WTC11 (cell line): ENCODE data around the gene LCLAT1. TPM values are rescaled to one million over a fixed set of nuclear protein-coding genes. Genes with fewer than 3 reads are reported as not detected.

ENCODE experiments used
- ATAC-seq: fragments of 200-7000 bp; cut with Tn5 transposase; 2 replicates; pipeline ENCODE4 v1.10.0; 2021; ENCODE audit warnings: mild to moderate bottlenecking, moderate library complexity
- CTCF ChIA-PET: fragments of 300-600 bp; sonication (Branson Sonifier 250); formaldehyde crosslinking; loops from one replicate; lab custom pipeline; 2021; ENCODE audit warnings: antibody characterized with exemption; lab: Charles Lee
- POLR2A ChIA-PET: fragments of 350-600 bp; sonication (Branson Sonifier 250); formaldehyde crosslinking; loops from one replicate; lab custom pipeline; 2021; ENCODE audit warnings: antibody characterized with exemption; lab: Charles Lee
- DNase-seq: peaks from one replicate; pipeline ENCODE4 v3.0.0; 2021; ENCODE audit warnings: low spot score
- H3K27ac Mint-ChIP-seq: 2 replicates; pipeline ENCODE4 v1.8.0; 2021; ENCODE audit warnings: mixed read lengths
- H3K27me3 Mint-ChIP-seq: 2 replicates; pipeline ENCODE4 v1.8.0; 2021; ENCODE audit warnings: low read depth, mild to moderate bottlenecking, moderate library complexity, mixed read lengths
- H3K36me3 Mint-ChIP-seq: 2 replicates; pipeline ENCODE4 v1.8.0; 2021; ENCODE audit warnings: mixed read lengths
- H3K4me1 Mint-ChIP-seq: 2 replicates; pipeline ENCODE4 v1.8.0; 2022; ENCODE audit warnings: mixed read lengths
- H3K4me3 Mint-ChIP-seq: 2 replicates; pipeline ENCODE4 v1.8.0; 2021; ENCODE audit warnings: mild to moderate bottlenecking, moderate library complexity, mixed read lengths
- H3K9me3 Mint-ChIP-seq: 2 replicates; pipeline ENCODE4 v1.8.0; 2021; ENCODE audit warnings: mixed read lengths
- ATF1 ChIP-seq: sonication (generic); formaldehyde crosslinking; IDR thresholded peaks from 2 replicates; pipeline ENCODE4 v1.8.1; 2023; ENCODE audit warnings: mild to moderate bottlenecking, moderate library complexity, missing genetic modification reagents
- ATF3 ChIP-seq: sonication (generic); formaldehyde crosslinking; conservative IDR thresholded peaks from 2 replicates; pipeline ENCODE4 v1.8.1; 2022; ENCODE audit warnings: mild to moderate bottlenecking, missing genetic modification reagents
- KAT7 ChIP-seq: sonication (generic); formaldehyde crosslinking; IDR thresholded peaks from 2 replicates; pipeline ENCODE4 v1.8.1; 2023; ENCODE audit warnings: missing genetic modification reagents, mild to moderate bottlenecking, borderline replicate concordance
- MAX ChIP-seq: sonication (generic); formaldehyde crosslinking; IDR thresholded peaks from 2 replicates; pipeline ENCODE4 v1.8.0; 2022; ENCODE audit warnings: mild to moderate bottlenecking, missing genetic modification reagents
- MXD4 ChIP-seq: fragments of 250-450 bp; sonication (Bioruptor Pico); IDR thresholded peaks from 2 replicates; pipeline ENCODE4 v1.8.0; 2021; ENCODE audit warnings: mild to moderate bottlenecking, moderate library complexity, borderline replicate concordance
- MYBL2 ChIP-seq: sonication (generic); formaldehyde crosslinking; IDR thresholded peaks from 2 replicates; pipeline ENCODE4 v1.8.1; 2023; ENCODE audit warnings: mild to moderate bottlenecking, moderate library complexity, missing genetic modification reagents
- NR1H2 ChIP-seq: sonication (generic); formaldehyde crosslinking; IDR thresholded peaks from 2 replicates; pipeline ENCODE4 v1.9.0; 2021; ENCODE audit warnings: mild to moderate bottlenecking, moderate library complexity, missing genetic modification reagents
- ZNF317 ChIP-seq: sonication (generic); formaldehyde crosslinking; IDR thresholded peaks from 2 replicates; pipeline ENCODE4 v1.8.1; 2023; ENCODE audit warnings: low read depth, mild to moderate bottlenecking, moderate library complexity, missing genetic modification reagents, borderline replicate concordance
- ZNF425 ChIP-seq: fragments of 250-450 bp; sonication (Bioruptor Pico); conservative IDR thresholded peaks from 2 replicates; pipeline ENCODE4 v1.9.0; 2021; ENCODE audit warnings: mild to moderate bottlenecking
- ZNF532 ChIP-seq: fragments of 250-450 bp; sonication (Bioruptor Pico); IDR thresholded peaks from 2 replicates; pipeline ENCODE4 v1.9.0; 2021; ENCODE audit warnings: mild to moderate bottlenecking, borderline replicate concordance
- total RNA-seq: library from RNA; stranded (reverse); gene quantifications from 3 replicates; pipeline ENCODE4 v1.2.3, GENCODE V29; 2021
- TF ChIP-seq, protein P1 (sequence below): sonication (generic); formaldehyde crosslinking; IDR thresholded peaks from 2 replicates; pipeline ENCODE4 v1.8.1; 2022; ENCODE audit warnings: missing genetic modification reagents, borderline replicate concordance
- TF ChIP-seq, protein P2 (sequence below): fragments of 250-450 bp; sonication (Bioruptor Pico); IDR thresholded peaks from 2 replicates; pipeline ENCODE4 v1.9.0; 2021; ENCODE audit warnings: moderate library complexity, mild to moderate bottlenecking, inconsistent platforms, borderline replicate concordance

The LCLAT1 gene
- total RNA-seq, 1 experiment from 2014 or later = 22.3 TPM

DNA sequence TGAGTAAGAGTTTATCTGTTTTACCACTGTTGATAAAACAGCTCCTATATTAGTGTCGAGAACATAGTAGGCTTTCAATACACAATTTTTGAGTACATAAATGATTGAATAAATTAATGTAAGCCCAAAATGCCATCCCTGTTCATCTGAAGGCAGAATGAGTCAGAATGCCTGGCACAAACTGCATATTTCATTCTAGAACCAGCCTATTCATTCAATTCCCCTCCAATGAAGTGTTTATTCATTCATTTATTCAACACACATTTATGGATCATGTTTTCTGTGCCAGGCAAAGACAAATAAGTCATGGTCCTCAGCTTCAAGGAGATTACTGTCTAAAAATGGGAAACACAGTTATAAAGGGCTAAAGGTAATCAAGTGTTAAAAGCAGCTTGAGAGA, 22.8 kb upstream of the LCLAT1 start:
- H3K4me3 Mint-ChIP-seq = no peak overlapping the region

DNA sequence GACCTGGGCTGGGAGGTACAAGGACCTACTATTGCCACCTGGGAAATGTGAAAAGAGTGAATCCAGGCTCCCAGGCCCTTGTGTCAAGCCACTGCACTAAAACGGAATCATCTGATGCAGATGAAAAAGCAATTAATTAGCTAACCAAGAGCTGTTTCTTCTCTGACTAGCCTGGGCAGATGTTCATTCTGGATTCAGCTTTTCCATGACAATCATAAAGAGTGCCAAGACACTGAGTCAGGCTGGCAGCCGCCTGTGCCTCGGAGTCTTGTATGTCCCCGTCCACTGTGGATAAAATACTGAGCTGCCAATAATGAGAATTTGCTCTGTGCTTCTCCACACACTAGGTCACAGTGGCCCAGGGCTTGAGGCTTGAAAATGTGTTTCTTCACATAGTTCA, 21.7 kb upstream of the LCLAT1 start:
- Mint-ChIP-seq H3K4me1 (peaks cover 20% of the 10 kb centered on the region), H3K4me3 (no peak overlapping the region), H3K9me3 (no peaks in the 10 kb centered on the region), H3K36me3 (no peaks in the 10 kb centered on the region), H3K27ac (no peak overlapping the region), H3K27me3 (no peaks in the 10 kb centered on the region)
- ATAC-seq (no peak), DNase-seq (no peak)
- ChIA-PET CTCF (interaction anchor here (1.7 kb wide), 1 partner anchor 286 kb away, joined by 7 read pairs; no protein-coding TSS in a partner anchor), POLR2A (no interaction called here)
- TF ChIP-seq MYBL2 (CRISPR knock-in tag) = no peak
- no peak for TF ChIP-seq MXD4 (CRISPR knock-in tag)
- TF ChIP-seq ATF3 (CRISPR knock-in tag) = no peak
- no peak for TF ChIP-seq KAT7 (CRISPR knock-in tag)
- no peak for TF ChIP-seq ZNF317 (CRISPR knock-in tag)
- no peak for TF ChIP-seq NR1H2 (CRISPR knock-in tag)

More for the DNA sequence above, 22.8 kb upstream of the LCLAT1 start:
- H3K27me3 Mint-ChIP-seq = no peaks in the 10 kb centered on the region
- ChIA-PET CTCF (no interaction called here), POLR2A (interaction anchor here (0.6 kb wide), 1 partner anchor 41 kb away, joined by 3 read pairs; no protein-coding TSS in a partner anchor)
- ATAC-seq = no peak
- H3K4me1 Mint-ChIP-seq = peaks cover 20% of the 10 kb centered on the region
- TF ChIP-seq, protein P1, sequence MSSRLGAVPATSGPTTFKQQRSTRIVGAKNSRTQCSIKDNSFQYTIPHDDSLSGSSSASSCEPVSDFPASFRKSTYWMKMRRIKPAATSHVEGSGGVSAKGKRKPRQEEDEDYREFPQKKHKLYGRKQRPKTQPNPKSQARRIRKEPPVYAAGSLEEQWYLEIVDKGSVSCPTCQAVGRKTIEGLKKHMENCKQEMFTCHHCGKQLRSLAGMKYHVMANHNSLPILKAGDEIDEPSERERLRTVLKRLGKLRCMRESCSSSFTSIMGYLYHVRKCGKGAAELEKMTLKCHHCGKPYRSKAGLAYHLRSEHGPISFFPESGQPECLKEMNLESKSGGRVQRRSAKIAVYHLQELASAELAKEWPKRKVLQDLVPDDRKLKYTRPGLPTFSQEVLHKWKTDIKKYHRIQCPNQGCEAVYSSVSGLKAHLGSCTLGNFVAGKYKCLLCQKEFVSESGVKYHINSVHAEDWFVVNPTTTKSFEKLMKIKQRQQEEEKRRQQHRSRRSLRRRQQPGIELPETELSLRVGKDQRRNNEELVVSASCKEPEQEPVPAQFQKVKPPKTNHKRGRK (CRISPR knock-in tag) = no peak
- no peak for TF ChIP-seq ZNF425
- no peak for TF ChIP-seq ZNF532 (CRISPR knock-in tag)
- TF ChIP-seq, protein P2, sequence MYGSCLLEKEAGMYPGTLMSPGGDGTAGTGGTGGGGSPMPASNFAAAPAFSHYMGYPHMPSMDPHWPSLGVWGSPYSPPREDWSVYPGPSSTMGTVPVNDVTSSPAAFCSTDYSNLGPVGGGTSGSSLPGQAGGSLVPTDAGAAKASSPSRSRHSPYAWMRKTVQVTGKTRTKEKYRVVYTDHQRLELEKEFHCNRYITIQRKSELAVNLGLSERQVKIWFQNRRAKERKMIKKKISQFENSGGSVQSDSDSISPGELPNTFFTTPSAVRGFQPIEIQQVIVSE (CRISPR knock-in tag) = no peak
- TF ChIP-seq MAX = no peak
- no peak for TF ChIP-seq ATF1 (CRISPR knock-in tag)
- no peak for DNase-seq
- no peaks in the 10 kb centered on the region for H3K36me3 Mint-ChIP-seq
- no peaks in the 10 kb centered on the region for H3K9me3 Mint-ChIP-seq
- H3K27ac Mint-ChIP-seq = no peak overlapping the region
